B cell (primary cell): ENCODE data around the gene PLA2G10. TPM values are rescaled to one million over a fixed set of nuclear protein-coding genes. Genes with fewer than 3 reads are reported as not detected.
A peak's percentile ranks its signal among the peaks of the same experiment; 100 is the strongest.
"Not testable (repeated sequence)": the region's sequence is repeated elsewhere in the genome, so short reads cannot be mapped to it uniquely, and the experiment has no call there.

Experiments used
- ATAC-seq: fragments of 200-7000 bp; cut with Tn5 transposase; one replicate; pipeline ENCODE4 v1.10.0; 2021; ENCODE audit warnings: low read depth, mild to moderate bottlenecking, moderate number of reproducible peaks, moderate library complexity
- CTCF ChIA-PET: fragments of 350-600 bp; sonication (Branson Sonifier 250); formaldehyde crosslinking; loops from one replicate; lab custom pipeline; 2021; ENCODE audit warnings: antibody characterized with exemption, inconsistent platforms; lab: Charles Lee
- POLR2A ChIA-PET: fragments of 350-600 bp; sonication (Branson Sonifier 250); formaldehyde crosslinking; loops from one replicate; lab custom pipeline; 2021; ENCODE audit warnings: antibody characterized with exemption; lab: Charles Lee
- DNase-seq: peaks from one replicate; pipeline ENCODE4 v3.0.0; 2013
- H2AFZ ChIP-seq: 2 replicates; pipeline ENCODE4 v1.6.1; 2012; ENCODE audit warnings: mild to moderate bottlenecking, low read depth, low read length; ENCODE audit not compliant: insufficient read depth, poor library complexity, severe bottlenecking
- H3K27ac ChIP-seq, 2 donors: 1 replicate in 1 of 2; 2 replicates in 1 of 2; pipeline ENCODE4 v1.5.1; 2012 to 2013; ENCODE audit warnings: low read length in 2 of 2, mild to moderate bottlenecking in 2 of 2, moderate library complexity in 1 of 2
- H3K27me3 ChIP-seq, 4 experiments: fragments of 200-600 bp in 1 of 4; sonication (generic) in 1 of 4; replicated peaks in 1 of 4; 1 replicate in 2 of 4; 2 replicates in 2 of 4; pipeline versions ENCODE4 v1.6.1 to v1.7.0; 2013 to 2016; ENCODE audit warnings: low read length in 3 of 4, mild to moderate bottlenecking in 2 of 4, mixed read lengths in 1 of 4, moderate library complexity in 1 of 4; ENCODE audit not compliant: insufficient read depth in 4 of 4, control insufficient read depth in 3 of 4; ENCODE audit errors: control extremely low read depth in 1 of 4
- H3K36me3 ChIP-seq, 2 experiments: replicated peaks in 1 of 2; 1 replicate in 1 of 2; 2 replicates in 1 of 2; pipeline versions ENCODE4 v1.6.1 to v1.7.1; 2013; ENCODE audit warnings: low read length in 1 of 2; ENCODE audit not compliant: insufficient read depth in 2 of 2, control insufficient read depth in 1 of 2; ENCODE audit errors: control extremely low read depth in 1 of 2, extremely low read depth in 1 of 2
- H3K4me1 ChIP-seq, 2 donors: fragments of 200-600 bp in 1 of 2; sonication (generic) in 1 of 2; 1 replicate in 1 of 2; 2 replicates in 1 of 2; pipeline versions ENCODE4 v1.5.1 to v1.6.1; 2013 to 2017; ENCODE audit warnings: low read length in 2 of 2; ENCODE audit not compliant: control insufficient read depth in 2 of 2, insufficient read depth in 2 of 2
- H3K4me2 ChIP-seq: replicated peaks from 2 replicates; pipeline ENCODE3; 2012; ENCODE audit warnings: mild to moderate bottlenecking, low read depth, low read length; ENCODE audit not compliant: poor library complexity, severe bottlenecking
- H3K4me3 ChIP-seq, 5 experiments: fragments of 200-600 bp in 1 of 5; sonication (generic) in 1 of 5; 1 replicate in 3 of 5; 2 replicates in 2 of 5; pipeline versions ENCODE4 v1.5.1 to v1.7.0; 2011 to 2016; ENCODE audit warnings: low read length in 4 of 5, mild to moderate bottlenecking in 4 of 5, low read depth in 2 of 5, control low read depth in 1 of 5, moderate library complexity in 1 of 5; ENCODE audit not compliant: insufficient read depth in 1 of 5; ENCODE audit errors: control extremely low read depth in 1 of 5, extremely low read depth in 1 of 5
- H3K79me2 ChIP-seq: fragments of 200-600 bp; sonication (generic); one replicate; pipeline ENCODE4 v1.6.0; 2016; ENCODE audit warnings: low read length; ENCODE audit not compliant: control insufficient read depth, insufficient read depth
- H3K9ac ChIP-seq: fragments of 200-600 bp; sonication (generic); 2 replicates; pipeline ENCODE4 v1.6.1; 2017; ENCODE audit warnings: mild to moderate bottlenecking, low read length, moderate library complexity
- H3K9me3 ChIP-seq, 3 donors: one replicate each; pipeline versions ENCODE4 v1.6.1 to v1.7.1; 2013; ENCODE audit warnings: low read length in 2 of 3; ENCODE audit not compliant: control insufficient read depth in 2 of 3, insufficient read depth in 1 of 3; ENCODE audit errors: control extremely low read depth in 1 of 3
- H4K20me1 ChIP-seq: 2 replicates; pipeline ENCODE4 v1.6.0; 2012; ENCODE audit warnings: mild to moderate bottlenecking, low read length; ENCODE audit not compliant: insufficient read depth, control insufficient read depth, poor library complexity, severe bottlenecking
- H3K27ac Mint-ChIP-seq: one replicate; pipeline ENCODE4 v1.8.0; 2021; ENCODE audit warnings: mixed read lengths
- H3K27me3 Mint-ChIP-seq: one replicate; pipeline ENCODE4 v1.8.0; 2021; ENCODE audit warnings: mixed read lengths
- H3K4me1 Mint-ChIP-seq: one replicate; pipeline ENCODE4 v1.8.0; 2021; ENCODE audit warnings: mixed read lengths
- H3K4me3 Mint-ChIP-seq: one replicate; pipeline ENCODE4 v1.8.0; 2021; ENCODE audit warnings: mixed read lengths
- H3K9me3 Mint-ChIP-seq: one replicate; pipeline ENCODE4 v1.8.0; 2022; ENCODE audit warnings: mixed read lengths; ENCODE audit not compliant: insufficient read depth
- EZH2 ChIP-seq: IDR thresholded peaks from 2 replicates; pipeline ENCODE4 v1.6.1; 2012; ENCODE audit warnings: borderline replicate concordance, low read depth, mild to moderate bottlenecking, moderate library complexity, low read length; ENCODE audit not compliant: insufficient read depth, poor library complexity, severe bottlenecking
- WGBS: methylation state at CpG from one replicate; pipeline ENCODE4 v1.1.5; 2013; ENCODE audit warnings: missing lambda C conversion rate; ENCODE audit not compliant: insufficient coverage; 5-methylcytosine and 5-hydroxymethylcytosine counted together
- intact Hi-C: fragments of 100-400 bp; cut with micrococcal nuclease; formaldehyde crosslinking; loops from one replicate; pipeline ENCODE4 v1.10.0; 2022
- polyA plus RNA-seq: library from polyadenylated mRNA; depleted of rRNA; stranded (reverse); fragments of >200 nt; gene quantifications from 2 replicates; pipeline ENCODE4 v1.2.3, GENCODE V29; 2012
- total RNA-seq, 2 donors: library from RNA; stranded (reverse); fragments of 120-200 nt in 1 of 2; gene quantifications; 1 replicate in 1 of 2; 2 replicates in 1 of 2; pipeline versions ENCODE4 v1.2.3 to v1.2.4, GENCODE V29; 2013 to 2022
- TF ChIP-seq, protein P1 (sequence below): fragments of 200-600 bp; IDR thresholded peaks from one replicate; pipeline ENCODE4 v1.8.0; 2022; ENCODE audit warnings: antibody characterized with exemption, mild to moderate bottlenecking

PLA2G10 gene
- total and polyA plus RNA-seq, 2 donors (not counting 1 experiment from before 2014, with no cell fraction given) = not detected

DNA sequence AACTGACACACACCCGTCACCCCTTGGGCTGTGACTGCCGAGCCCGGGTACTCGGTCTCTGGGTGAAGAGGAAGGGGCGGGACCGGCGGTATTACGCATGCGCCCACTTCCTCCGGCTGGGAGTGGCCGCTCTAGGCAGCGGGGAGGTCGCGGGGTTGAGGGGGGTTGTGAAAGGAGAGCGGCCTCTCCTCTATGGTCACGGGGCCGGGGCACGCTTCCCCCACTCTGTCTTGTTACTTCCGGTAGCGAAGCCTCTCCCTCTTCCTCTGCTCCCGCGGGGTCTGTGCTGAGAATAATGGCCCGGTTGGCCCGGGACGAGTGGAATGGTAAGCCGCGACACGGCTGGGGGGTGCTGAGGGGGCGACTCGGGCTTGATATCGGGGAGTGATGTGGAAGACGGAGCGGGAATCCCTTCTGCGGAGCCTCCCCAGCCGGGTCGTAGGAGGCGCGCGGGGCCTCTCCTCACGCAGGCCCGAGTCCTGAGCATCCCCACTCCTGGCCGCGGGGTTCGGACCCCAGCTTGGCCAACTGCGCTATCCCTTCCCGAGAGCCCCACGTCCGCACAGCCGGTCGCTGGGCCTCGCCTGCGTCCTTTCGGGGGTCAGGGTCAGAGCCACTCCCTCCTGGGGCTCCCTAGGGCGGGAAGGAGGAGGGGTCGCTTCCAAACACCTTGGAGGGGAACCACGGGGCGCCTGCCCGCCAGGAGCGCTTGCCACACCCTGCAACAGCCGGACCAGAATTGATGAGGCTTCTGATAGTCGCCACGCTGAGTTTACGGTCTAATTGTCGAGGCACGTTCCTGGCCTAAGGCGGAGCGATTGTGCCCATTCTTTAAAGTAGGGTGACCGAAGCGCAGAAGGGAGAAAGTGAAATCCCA, 61.2 kb downstream of the PLA2G10 start, which contains the start of gene BFAR:
TSS of gene BFAR (plus strand) at position 259 of the 877 bp plus-strand sequence. CDS start 11,396 bp downstream, outside the sequence.
- Mint-ChIP-seq H3K27me3 (no peaks in the 10 kb centered on the region), H3K4me1 (peaks cover 59% of the 10 kb centered on the region), H3K27ac (peak within 1 kb of the TSS; percentile 100), H3K9me3 (peaks cover 3% of the 10 kb centered on the region), H3K4me3 (peak within 1 kb of the TSS; percentile 100)
- under 1% methylated on average over 55 of the region's 69 CpGs for WGBS
- ChIA-PET CTCF (interaction anchor here (1.1 kb wide), 1 partner anchor 348 kb away, joined by 4 read pairs; no protein-coding TSS in a partner anchor), POLR2A (interaction anchor here (1.0 kb wide), 1 partner anchor 25 kb away, joined by 3 read pairs; no protein-coding TSS in a partner anchor)
- ATAC-seq = peak; percentile 77
- Histone ChIP-seq H3K4me1 (peaks cover 38 to 45% of the 10 kb centered on the region in 2 donors), H3K27ac (peak within 1 kb of the TSS; percentile 89 to 91), H2AFZ (peak within 1 kb of the TSS; percentile 80), H3K27me3 (no peaks in the 10 kb centered on the region), H3K36me3 (peaks cover 0 to 3% of the 10 kb centered on the region in 2 experiments), H3K4me2 (peak within 1 kb of the TSS; percentile 91), H3K79me2 (peaks cover 77% of the 10 kb centered on the region), H3K4me3 (peak within 1 kb of the TSS; percentile 65 to 96 (median 92)), H3K9me3 (peaks cover 0 to 9% (median 0%) of the 10 kb centered on the region in 3 donors), H4K20me1 (peaks cover 37% of the 10 kb centered on the region), H3K9ac (peak within 1 kb of the TSS; percentile 90)
- intact Hi-C loops = loop anchor here (2.0 to 10.0 kb wide), 3 partner anchors 424 to 1254 kb away; partner anchors contain the start of genes CEP20, NTAN1 and RRN3
- DNase-seq = peak; percentile 99
- TF ChIP-seq, protein P1, sequence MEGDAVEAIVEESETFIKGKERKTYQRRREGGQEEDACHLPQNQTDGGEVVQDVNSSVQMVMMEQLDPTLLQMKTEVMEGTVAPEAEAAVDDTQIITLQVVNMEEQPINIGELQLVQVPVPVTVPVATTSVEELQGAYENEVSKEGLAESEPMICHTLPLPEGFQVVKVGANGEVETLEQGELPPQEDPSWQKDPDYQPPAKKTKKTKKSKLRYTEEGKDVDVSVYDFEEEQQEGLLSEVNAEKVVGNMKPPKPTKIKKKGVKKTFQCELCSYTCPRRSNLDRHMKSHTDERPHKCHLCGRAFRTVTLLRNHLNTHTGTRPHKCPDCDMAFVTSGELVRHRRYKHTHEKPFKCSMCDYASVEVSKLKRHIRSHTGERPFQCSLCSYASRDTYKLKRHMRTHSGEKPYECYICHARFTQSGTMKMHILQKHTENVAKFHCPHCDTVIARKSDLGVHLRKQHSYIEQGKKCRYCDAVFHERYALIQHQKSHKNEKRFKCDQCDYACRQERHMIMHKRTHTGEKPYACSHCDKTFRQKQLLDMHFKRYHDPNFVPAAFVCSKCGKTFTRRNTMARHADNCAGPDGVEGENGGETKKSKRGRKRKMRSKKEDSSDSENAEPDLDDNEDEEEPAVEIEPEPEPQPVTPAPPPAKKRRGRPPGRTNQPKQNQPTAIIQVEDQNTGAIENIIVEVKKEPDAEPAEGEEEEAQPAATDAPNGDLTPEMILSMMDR = no peak
- TF ChIP-seq EZH2 = no peak

DNA sequence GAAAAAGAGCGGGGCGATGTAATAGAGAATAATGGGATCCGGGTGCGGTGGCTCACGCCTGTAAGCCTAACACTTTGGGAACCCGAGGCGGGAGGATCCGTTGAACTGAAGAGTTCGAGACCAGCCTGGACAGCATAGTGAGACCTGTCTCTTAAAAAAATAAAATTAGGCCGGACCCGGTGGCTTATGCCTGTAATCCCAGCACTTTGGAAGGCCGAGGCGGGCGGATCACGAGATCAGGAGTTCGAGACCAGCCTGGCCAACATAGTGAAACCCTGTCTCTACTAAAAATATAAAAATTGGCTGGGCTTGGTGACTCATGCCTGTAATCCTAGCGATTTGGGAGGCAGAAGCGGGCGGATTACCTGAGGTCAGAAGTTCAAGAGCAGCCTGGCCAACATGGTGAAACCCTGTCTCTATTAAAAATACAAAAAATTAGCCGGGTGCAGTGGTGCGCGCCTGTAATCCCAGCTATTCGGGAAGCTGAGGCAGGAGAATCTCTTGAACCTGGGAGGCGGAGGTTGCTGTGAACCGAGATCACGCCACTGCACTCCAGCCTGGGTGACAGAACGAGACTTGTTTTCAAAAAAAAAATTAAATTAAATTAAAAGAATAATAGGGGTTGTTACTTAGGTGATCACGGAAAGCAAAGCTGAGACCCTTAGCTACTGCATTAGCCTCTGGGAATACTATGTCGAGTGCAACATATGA, 63.3 kb downstream of the PLA2G10 start:
- DNase-seq, H3K27me3 Mint-ChIP-seq, H3K27me3 ChIP-seq, POLR2A ChIA-PET, H3K9me3 Mint-ChIP-seq, H3K9me3 ChIP-seq, CTCF ChIA-PET, ATAC-seq: not testable (repeated sequence)
- peaks cover 47% of the 10 kb centered on the region for H3K4me1 Mint-ChIP-seq
- peaks cover 70% of the 10 kb centered on the region for H3K79me2 ChIP-seq
- peak overlapping the region; percentile 7 to 48 (median 42) for H3K4me3 ChIP-seq
- 83% methylated on average over 14 of the region's 29 CpGs for WGBS
- H3K27ac Mint-ChIP-seq = peak overlapping the region; percentile 89
- peaks cover 38 to 45% of the 10 kb centered on the region in 2 donors for H3K4me1 ChIP-seq
- H3K4me2 ChIP-seq = peak overlapping the region; percentile 78
- peak overlapping the region; percentile 82 for H3K9ac ChIP-seq
- peaks cover 23% of the 10 kb centered on the region for H4K20me1 ChIP-seq
- peak overlapping the region; percentile 64 for H2AFZ ChIP-seq
- intact Hi-C loops = loop anchor here (1.0 to 10.0 kb wide), 3 partner anchors 345 to 1257 kb away; partner anchors contain the start of genes CEP20 and RRN3
- peaks cover 5 to 25% of the 10 kb centered on the region in 2 experiments for H3K36me3 ChIP-seq
- H3K27ac ChIP-seq = peak overlapping the region; percentile 87 to 93
- H3K4me3 Mint-ChIP-seq = peak overlapping the region; percentile 100
